Heart left ventricle (tissue), 16 donors: ENCODE measurements around the gene MAP4K5. TPM values are rescaled to one million over a fixed set of nuclear protein-coding genes. Genes with fewer than 3 reads are reported as not detected.

ENCODE experiments used
- ATAC-seq, 4 donors: fragments of 200-7000 bp; cut with Tn5 transposase; one replicate each; pipeline ENCODE4 v1.9.1; 2020 to 2022; ENCODE audit warnings: moderate library complexity in 4 of 4, mild to moderate bottlenecking in 3 of 4, moderate number of reproducible peaks in 1 of 4
- DNase-seq, 5 donors: peaks; one replicate each; pipeline ENCODE4 v3.0.0-alpha.2; 2020
- H3K27ac ChIP-seq, 12 donors: fragments of 200-600 bp; sonication (generic) in 4 of 12; one replicate each; pipeline versions ENCODE4 v1.5.0 to v1.8.0; 2016 to 2022; ENCODE audit warnings: mild to moderate bottlenecking in 2 of 12
- H3K27me3 ChIP-seq, 9 donors: fragments of 200-600 bp; sonication (generic) in 2 of 9; one replicate each; pipeline versions ENCODE4 v1.5.1 to v1.8.0; 2016 to 2022; ENCODE audit warnings: mild to moderate bottlenecking in 3 of 9
- H3K36me3 ChIP-seq, 9 donors: fragments of 200-600 bp; sonication (generic) in 2 of 9; one replicate each; pipeline versions ENCODE4 v1.5.0 to v1.8.0; 2018 to 2022; ENCODE audit warnings: mild to moderate bottlenecking in 2 of 9
- H3K4me1 ChIP-seq, 12 donors: fragments of 200-600 bp; sonication (generic) in 4 of 12; one replicate each; pipeline versions ENCODE4 v1.5.0 to v1.8.0; 2016 to 2022; ENCODE audit warnings: mild to moderate bottlenecking in 3 of 12
- H3K4me3 ChIP-seq, 12 donors: fragments of 200-600 bp; sonication (generic) in 4 of 12; one replicate each; pipeline versions ENCODE4 v1.5.0 to v1.8.0; 2017 to 2022; ENCODE audit warnings: mild to moderate bottlenecking in 9 of 12, moderate library complexity in 4 of 12
- H3K9me3 ChIP-seq, 12 donors: fragments of 200-600 bp; sonication (generic) in 4 of 12; one replicate each; pipeline versions ENCODE4 v1.5.0 to v1.8.0; 2016 to 2022; ENCODE audit warnings: mild to moderate bottlenecking in 1 of 12
- CTCF ChIP-seq, 12 donors: fragments of 200-600 bp; sonication (generic) in 4 of 12; IDR thresholded peaks; one replicate each; pipeline versions ENCODE4 v1.5.0 to v1.8.0; 2018 to 2022; ENCODE audit warnings: antibody characterized with exemption in 12 of 12, mild to moderate bottlenecking in 5 of 12
- POLR2A ChIP-seq, 2 donors: fragments of 450-650 bp; IDR thresholded peaks; one replicate each; pipeline ENCODE4 v1.6.1; 2017; ENCODE audit warnings: antibody characterized with exemption in 2 of 2, mild to moderate bottlenecking in 2 of 2, moderate library complexity in 2 of 2
- WGBS, 4 donors: extraction: QIAGEN DNeasy Blood & Tissue Kit in 2 of 4; methylation state at CpG; one replicate each; pipeline versions ENCODE4 v1.1.5 to v1.1.7; 2013 to 2018; 5-methylcytosine and 5-hydroxymethylcytosine counted together
- intact Hi-C, 10 donors: fragments of 100-400 bp; cut with DNase I; formaldehyde crosslinking; loops; one replicate each; pipeline versions ENCODE4 v1.11.1 to v1.14.2; 2022
- polyA plus RNA-seq, 2 donors: library from polyadenylated mRNA; stranded (reverse); fragments of 200-250 nt; gene quantifications; one replicate each; pipeline ENCODE4 v1.2.3, GENCODE V29; 2013
- total RNA-seq, 9 donors: library from RNA; depleted of rRNA in 2 of 9; stranded (reverse); fragments of >200 nt in 2 of 9; fragmentation: NEBNext Ultra II Directional in 3 of 9; extraction: Animal tissue kit (Norgen Biotek cat#: 25700) in 3 of 9; gene quantifications; one replicate each; pipeline versions ENCODE4 v1.1.0 to v1.2.4, GENCODE V29; 2016 to 2023
- donor health status: ischemic (EF 13 %, LVEDD 7.1; RV severe dilation, severe dysfunction).
- donor health status: healthy with polysubstance abuse.
- donor health status: DM: no; HTN: yes; CAD: no.
- donor health status: DM: no; HTN: no; CAD: no.
- donor health status: ischemic (EF 25% LVEDD 6.9; RV normal size, moderate dysfunction).
- donor health status: ischemic (EF 25% LVEDD 5.7; RV mildly dilated, moderate dysfunction).
- donor health status: healthy.
- donor health status: DM: yes; HTN: yes; CAD: no.
- donor health status: ischemic (EF 35%, LVEDD 5.7; RV mildly dilated, moderate dysfunction).
- donor health status: nonischemic (EF 11% LVEDD 7.7; RV severe dilation, severe dysfunction).
- donor health status: DM: yes; HTN: yes; CAD: no.
- donor health status: PGD.
- donor health status: ischemic (EF 29% LVEDD 5.4; RV normal size, mild dysfunction).
- donor health status: nonischemic (EF 23%, LVEDD 6.1; RV moderate dilation, normal function).

Gene MAP4K5
- total and polyA plus RNA-seq, 11 donors = 4.7 to 43.3 (median 16.6) TPM

GRCh38 chr14:50529288-50530179, 2.8 kb downstream of the MAP4K5 start:
- peaks cover 0 to 3% (median 0%) of the 10 kb centered on the region in 9 donors for H3K36me3 ChIP-seq
- DNase-seq (no peak), ATAC-seq (no peak)
- H3K27ac ChIP-seq = no peak overlapping the region
- TF ChIP-seq CTCF (IDR thresholded peaks at IDR 0.05) (no peak), POLR2A (IDR thresholded peaks at IDR 0.05) (no peak)
- H3K9me3 ChIP-seq = no peaks in the 10 kb centered on the region
- WGBS, 4 donors = 67 to 72% (median 70%) methylated on average over 6 of the region's 6 CpGs
- peaks cover 5 to 60% (median 27%) of the 10 kb centered on the region in 12 donors for H3K4me1 ChIP-seq
- intact Hi-C loops = loop anchor here in 7 of 10 donors (2.0 to 10.0 kb wide), 7 partner anchors 132 to 662 kb away; partner anchors contain the start of genes ARF6 (in 1 of the 7), CDKL1 (in 1 of the 7) and VCPKMT (in 1 of the 7)
- peak overlapping the region in 2 of 12 donors; percentile 87 to 92 for H3K4me3 ChIP-seq
- H3K27me3 ChIP-seq = no peaks in the 10 kb centered on the region

DNA sequence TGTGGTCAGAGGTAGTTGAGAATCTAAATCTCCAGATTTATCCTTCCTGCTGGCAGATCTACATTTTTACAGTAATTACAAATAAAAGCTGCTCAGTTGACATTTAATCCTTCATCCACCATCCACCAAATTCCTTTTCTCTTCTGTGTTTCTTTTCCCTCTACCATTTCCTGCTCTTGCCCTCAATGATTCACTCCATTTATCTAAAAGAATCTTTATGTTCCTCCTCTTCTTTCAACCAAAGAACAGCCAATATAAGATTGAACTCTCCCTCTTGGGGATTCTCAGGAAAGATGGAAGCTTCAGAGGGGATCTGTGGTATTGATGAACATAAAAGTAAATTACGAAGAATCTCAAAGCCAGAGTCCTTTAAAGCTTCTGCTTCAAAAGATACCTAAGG, 4.4 kb downstream of the MAP4K5 start:
- Histone ChIP-seq H3K27ac (no peak overlapping the region), H3K4me1 (peaks cover 4 to 72% (median 25%) of the 10 kb centered on the region in 12 donors), H3K27me3 (no peaks in the 10 kb centered on the region), H3K4me3 (no peak overlapping the region), H3K9me3 (no peaks in the 10 kb centered on the region), H3K36me3 (peaks cover 0 to 3% (median 0%) of the 10 kb centered on the region in 9 donors)
- 82 to 100% (median 92%) methylated on average over 1 of the region's 1 CpG for WGBS, 4 donors
- DNase-seq (no peak), ATAC-seq (no peak)
- intact Hi-C loops = no loop called here
- TF ChIP-seq POLR2A (IDR thresholded peaks at IDR 0.05) (no peak), CTCF (IDR thresholded peaks at IDR 0.05) (no peak)

DNA sequence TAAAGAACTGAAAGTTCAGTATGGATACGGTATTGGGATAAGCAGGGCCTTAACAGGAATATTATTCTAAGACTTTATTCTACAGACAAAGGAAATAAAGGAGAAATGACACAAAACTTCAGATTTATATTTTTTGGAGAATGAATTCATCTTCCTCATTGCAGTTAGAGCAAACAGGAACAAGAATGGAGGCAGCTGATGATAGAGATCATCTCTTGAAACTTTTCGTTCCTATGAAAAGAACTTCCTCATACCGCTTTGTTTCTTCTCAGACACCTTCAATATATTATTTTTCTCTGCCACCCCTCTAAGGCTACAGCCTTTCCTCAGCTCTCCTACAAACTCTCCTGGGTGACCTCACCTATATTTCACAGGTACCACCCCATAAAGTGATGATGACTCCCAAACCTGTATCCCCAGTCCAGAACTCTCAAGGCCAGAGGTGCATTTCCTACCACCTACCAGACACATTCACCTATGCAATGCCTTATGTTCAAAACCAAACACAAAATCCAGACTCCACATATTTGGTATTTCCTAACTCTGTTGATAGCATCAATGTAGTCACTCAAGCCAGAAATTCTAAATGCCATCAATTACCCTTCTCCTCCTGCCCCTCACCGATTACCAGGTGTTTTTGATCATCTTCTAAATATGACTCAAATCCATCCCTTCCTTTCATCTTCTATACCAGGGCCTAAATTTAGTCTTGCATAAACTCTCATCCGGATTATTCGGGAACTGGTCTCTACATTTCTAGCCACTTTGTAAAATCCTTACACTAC, 7.4 kb downstream of the MAP4K5 start:
- H3K27ac ChIP-seq = peak overlapping the region in 1 of 12 donors; percentile 32
- H3K4me1 ChIP-seq = peaks cover 0 to 71% (median 11%) of the 10 kb centered on the region in 12 donors
- intact Hi-C loops = no loop called here
- 85 to 89% (median 88%) methylated on average over 6 of the region's 6 CpGs for WGBS, 4 donors
- H3K27me3 ChIP-seq = no peaks in the 10 kb centered on the region
- no peaks in the 10 kb centered on the region for H3K9me3 ChIP-seq
- no peak for DNase-seq
- no peak overlapping the region for H3K4me3 ChIP-seq
- H3K36me3 ChIP-seq = peaks cover 0 to 3% (median 0%) of the 10 kb centered on the region in 9 donors
- TF ChIP-seq POLR2A (IDR thresholded peaks at IDR 0.05) (no peak), CTCF (IDR thresholded peaks at IDR 0.05) (no peak)
- no peak for ATAC-seq

DNA sequence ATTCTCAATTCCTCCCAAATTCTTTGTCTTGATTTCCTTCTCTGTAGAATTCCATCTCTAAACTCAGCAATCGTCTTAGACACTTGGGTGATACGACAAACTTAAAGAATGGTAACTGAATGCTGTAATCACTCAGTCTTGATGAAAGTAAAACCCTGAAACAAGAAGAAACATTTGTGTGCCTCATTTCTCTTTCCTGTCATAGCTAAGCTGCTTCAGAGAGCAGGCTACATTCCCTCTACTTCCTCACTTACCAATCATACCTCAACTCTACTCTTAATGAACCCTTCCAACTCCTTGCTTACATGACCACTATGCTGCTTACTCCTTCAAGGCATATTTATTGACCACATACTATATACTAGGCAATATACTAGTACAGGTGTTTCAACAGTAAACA, 8.3 kb downstream of the MAP4K5 start:
- no peak for TF ChIP-seq CTCF (IDR thresholded peaks at IDR 0.05)
- intact Hi-C loops = no loop called here
- WGBS, 4 donors = 75 to 94% (median 85%) methylated on average over 2 of the region's 2 CpGs
- Histone ChIP-seq H3K27me3 (no peaks in the 10 kb centered on the region), H3K9me3 (no peaks in the 10 kb centered on the region), H3K27ac (peak overlapping the region in 1 of 12 donors; percentile 32), H3K4me1 (peaks cover 0 to 64% (median 8%) of the 10 kb centered on the region in 12 donors), H3K36me3 (peaks cover 0 to 6% (median 0%) of the 10 kb centered on the region in 9 donors), H3K4me3 (no peak overlapping the region)
- DNase-seq = no peak
- no peak for ATAC-seq
